ENCODE results near the gene ZNF266.

ZNF266 gene

GRCh38 chr19:9453953-9454352 lies 18.6 kb upstream of the ZNF266 start:
- no peak for TF ChIP-seq CTCF (conservative IDR thresholded peaks at IDR 0.05; ENCODE audit: low read depth, low read length)
- no peak overlapping the region for H3K4me3 ChIP-seq (ENCODE audit: low read length)
- DNase-seq (ENCODE audit: low read depth), result no peak

DNA sequence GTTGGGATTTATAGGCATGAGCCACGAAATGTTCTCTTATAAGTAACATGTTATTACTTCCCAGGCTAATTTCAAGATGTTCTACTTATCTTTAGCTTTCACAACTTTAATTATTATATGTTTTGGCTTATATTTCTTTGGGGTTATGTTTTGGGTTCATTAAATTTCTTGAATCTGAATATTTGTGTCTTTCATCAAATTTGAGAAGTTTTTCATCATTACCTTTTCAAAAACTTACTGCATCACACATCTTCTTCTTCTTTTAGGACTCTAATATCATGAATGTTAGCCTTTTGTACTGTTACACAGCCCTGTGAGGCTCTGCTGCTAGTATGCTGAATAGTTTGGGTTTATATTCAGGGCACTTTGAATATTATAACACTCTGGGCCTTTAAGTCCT lies 9.7 kb upstream of the ZNF266 start:
- no peak for DNase-seq (ENCODE audit: low read depth)
- no peak overlapping the region for H3K4me3 ChIP-seq (ENCODE audit: low read length)
- TF ChIP-seq CTCF (conservative IDR thresholded peaks at IDR 0.05; ENCODE audit: low read depth, low read length), result no peak

DNA sequence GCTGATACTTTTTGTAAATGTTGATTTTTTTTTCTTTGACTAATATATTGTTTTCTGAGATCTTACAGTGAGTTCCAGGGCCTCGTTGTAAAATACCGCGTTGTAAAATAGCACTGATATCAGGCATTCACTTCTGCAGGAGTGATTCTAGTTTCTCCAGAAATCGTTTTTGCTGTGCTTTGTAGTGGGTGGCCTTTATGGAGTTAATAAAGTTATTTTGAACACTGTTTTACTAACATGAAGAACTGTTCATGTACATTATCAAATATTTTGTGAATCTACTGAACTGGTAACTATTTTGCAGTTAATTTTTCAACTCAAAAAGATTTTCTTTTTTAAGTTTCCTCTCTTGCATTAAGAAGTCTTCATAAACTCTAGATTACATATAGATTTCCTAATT lies 985 bp upstream of the ZNF266 start:
- DNase-seq (ENCODE audit: low read depth), result no peak
- TF ChIP-seq CTCF (conservative IDR thresholded peaks at IDR 0.05; ENCODE audit: low read depth, low read length), result no peak
- no peak overlapping the region for H3K4me3 ChIP-seq (ENCODE audit: low read length)

- peak; percentile 46 for TF ChIP-seq CTCF (conservative IDR thresholded peaks at IDR 0.05; ENCODE audit: low read depth, low read length)
- DNase-seq (ENCODE audit: low read depth), result no peak
- H3K4me3 ChIP-seq (ENCODE audit: low read length), result no peak overlapping the region
Observed at GRCh38 chr19:9431475-9431874, 3.9 kb downstream of the ZNF266 start.

- no peak overlapping the region for H3K4me3 ChIP-seq (ENCODE audit: low read length)
- TF ChIP-seq CTCF (conservative IDR thresholded peaks at IDR 0.05; ENCODE audit: low read depth, low read length), result no peak
- no peak for DNase-seq (ENCODE audit: low read depth)
Observed at GRCh38 chr19:9430444-9430843, 4.9 kb downstream of the ZNF266 start.

DNA sequence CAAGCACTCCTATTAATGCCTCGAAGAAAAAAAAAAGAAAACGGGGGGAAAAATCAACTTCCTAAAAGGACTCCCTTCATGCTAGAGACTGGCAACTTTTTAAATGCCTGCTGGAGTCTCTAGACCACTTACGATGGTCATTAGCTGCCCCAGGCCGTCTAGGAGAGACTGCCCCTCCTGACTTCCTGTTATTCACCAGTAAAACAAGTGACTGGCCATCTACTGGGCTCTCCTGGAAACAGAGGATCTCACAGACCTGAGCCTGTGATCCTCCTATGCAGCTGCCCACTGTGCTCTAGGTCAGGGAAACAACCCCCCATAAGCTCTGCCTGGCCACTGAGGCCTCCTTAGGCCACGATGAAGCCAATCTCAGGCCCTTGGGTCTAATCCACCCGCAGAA lies 7.4 kb downstream of the ZNF266 start:
- H3K4me3 ChIP-seq (ENCODE audit: low read length), result no peak overlapping the region
- no peak for DNase-seq (ENCODE audit: low read depth)
- TF ChIP-seq CTCF (conservative IDR thresholded peaks at IDR 0.05; ENCODE audit: low read depth, low read length), result no peak

DNA sequence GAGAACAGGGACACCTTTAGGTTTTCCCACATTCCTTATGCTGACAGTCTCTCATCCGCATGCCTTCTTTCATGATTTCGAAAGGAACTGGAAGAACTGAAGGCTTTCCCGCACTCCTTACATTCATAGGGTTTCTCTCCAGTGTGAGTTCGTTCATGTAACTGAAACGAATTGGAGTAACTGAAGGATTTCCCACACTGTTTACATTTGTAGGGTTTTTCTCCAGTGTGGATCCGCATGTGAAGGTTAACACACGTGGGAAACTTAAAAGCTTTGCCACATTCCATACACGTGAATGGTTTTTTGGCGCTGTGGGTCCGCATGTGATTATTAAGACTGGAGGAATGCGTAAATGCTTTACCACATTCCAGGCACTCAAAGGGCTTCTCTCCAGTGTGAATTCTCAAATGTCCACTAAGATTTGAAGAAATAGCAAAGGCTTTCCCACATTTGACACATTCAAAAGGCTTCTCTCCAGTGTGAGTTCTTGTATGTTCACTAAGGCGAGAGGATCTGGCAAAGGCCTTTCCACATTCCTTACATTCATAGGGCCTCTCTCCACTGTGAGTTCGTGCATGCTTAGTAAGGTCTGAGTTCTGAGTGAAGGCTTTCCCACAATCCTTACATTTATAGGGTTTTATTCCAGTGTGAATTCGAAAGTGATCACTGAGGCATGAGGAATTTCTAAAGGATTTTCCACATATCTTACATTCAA lies 22.0 kb downstream of the ZNF266 start:
- H3K4me3 ChIP-seq (ENCODE audit: low read length), result no peak overlapping the region
- DNase-seq (ENCODE audit: low read depth), result no peak
- no peak for TF ChIP-seq CTCF (conservative IDR thresholded peaks at IDR 0.05; ENCODE audit: low read depth, low read length)

Measured in retinal pigment epithelial cell (primary cell).